ENCODE results near the gene ZEB2.

The ZEB2 gene

DNA sequence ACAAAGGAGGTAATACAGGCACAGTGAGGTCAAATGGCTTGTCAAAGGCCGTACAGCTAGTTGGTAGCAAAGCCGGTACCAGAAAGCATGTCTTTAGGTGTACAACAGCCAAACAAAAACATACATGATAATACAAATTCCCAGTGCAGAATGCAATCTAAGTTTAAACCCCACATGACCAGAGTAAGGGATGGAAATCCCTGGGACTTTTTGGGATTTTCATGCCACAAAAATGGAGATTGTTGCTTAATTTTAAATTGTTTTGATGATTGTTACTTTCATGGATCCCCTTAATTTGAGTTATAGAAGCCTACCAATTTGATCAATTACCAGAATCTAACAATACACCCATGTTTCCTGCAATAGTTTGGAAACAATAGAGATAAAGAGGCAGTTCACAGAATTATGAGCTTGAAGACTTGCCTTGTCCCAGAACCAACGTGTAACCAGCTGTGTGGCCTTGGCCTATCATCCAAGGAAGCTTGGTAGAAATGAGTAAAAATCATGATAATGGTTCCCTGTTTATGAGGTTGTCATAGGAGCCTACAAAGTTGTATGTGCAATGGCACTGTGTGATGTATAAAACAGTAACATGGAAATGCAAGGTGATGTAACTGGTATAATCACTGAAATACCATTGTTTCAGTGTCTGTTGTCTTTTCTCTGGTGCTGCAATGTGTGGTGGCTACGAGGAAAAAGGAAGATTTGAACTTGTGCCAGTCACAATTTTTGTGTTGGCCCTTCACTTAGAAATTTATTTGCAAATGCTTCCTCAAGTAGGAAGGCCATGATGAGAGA lies 85.3 kb downstream of the ZEB2 start:
- H3K4me3 ChIP-seq (ENCODE audit: low read depth, low read length) = no peak overlapping the region
- no peaks in the 10 kb centered on the region for H3K79me1 ChIP-seq (ENCODE audit: low read length)
- H4K91ac ChIP-seq (ENCODE audit: low read depth, low read length) = no peak overlapping the region
- no peak overlapping the region for H4K12ac ChIP-seq (ENCODE audit: low read depth, low read length)
- H3K9ac ChIP-seq (ENCODE audit: low read length) = no peak overlapping the region
- no peak overlapping the region for H2AK5ac ChIP-seq (ENCODE audit: low read length)
- no peaks in the 10 kb centered on the region for H3K36me3 ChIP-seq (ENCODE audit: control insufficient read depth in 1 of 2, insufficient read depth in 2 of 2, low read length in 2 of 2)
- no peak overlapping the region for H2BK120ac ChIP-seq (ENCODE audit: insufficient read depth, low read length, poor library complexity)
- no CpG with 5 or more reads among the region's 4 CpGs for WGBS (ENCODE audit: extremely low coverage, insufficient coverage, insufficient read length)
- no peak overlapping the region for H2BK12ac ChIP-seq (ENCODE audit: low read length)
- no peak overlapping the region for H3K4ac ChIP-seq (ENCODE audit: low read depth, low read length)
- H3K18ac ChIP-seq (ENCODE audit: low read length) = no peak overlapping the region
- no peaks in the 10 kb centered on the region for H3K9me3 ChIP-seq (ENCODE audit: insufficient read depth, low read depth, low read length)
- H3K27ac ChIP-seq (ENCODE audit: low read depth, low read length) = no peak overlapping the region
- no peak overlapping the region for H3K23ac ChIP-seq (ENCODE audit: low read length)
- H3K4me1 ChIP-seq (ENCODE audit: control insufficient read depth in 1 of 2, insufficient read depth in 2 of 2, low read length in 2 of 2) = no peaks in the 10 kb centered on the region
- no peak overlapping the region for H3K4me2 ChIP-seq (ENCODE audit: low read length)
- no peaks in the 10 kb centered on the region for H3K79me2 ChIP-seq (ENCODE audit: control insufficient read depth, insufficient read depth, low read length, poor library complexity)
- no peak overlapping the region for H2BK5ac ChIP-seq (ENCODE audit: low read depth, low read length, poor library complexity)
- H3K27me3 ChIP-seq (ENCODE audit: insufficient read depth, low read length) = no peaks in the 10 kb centered on the region
- no peak overlapping the region for H4K8ac ChIP-seq (ENCODE audit: low read depth, low read length)
- no peak overlapping the region for H2AFZ ChIP-seq (ENCODE audit: insufficient read depth, low read length, poor library complexity)
- no peak overlapping the region for H3K14ac ChIP-seq (ENCODE audit: low read length)
- no peak for DNase-seq

DNA sequence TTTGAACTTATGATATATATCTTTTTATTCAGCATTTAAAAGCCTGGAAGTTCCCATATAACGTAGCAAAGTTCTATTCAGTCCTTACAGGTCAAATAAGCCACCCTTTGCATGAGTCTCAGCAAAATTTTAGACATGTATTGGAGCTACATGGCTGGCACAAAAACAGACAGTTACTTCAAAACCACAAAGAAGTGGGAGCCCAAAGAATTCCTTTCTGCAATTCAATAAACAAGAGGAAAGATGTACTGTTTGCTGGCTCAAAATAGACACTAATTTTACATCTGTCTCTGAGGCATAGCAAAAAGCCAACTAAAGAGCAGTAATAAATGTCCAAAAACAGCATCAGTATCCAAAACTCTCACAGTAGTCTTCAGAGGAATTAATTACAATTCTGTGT lies 87.0 kb downstream of the ZEB2 start:
- Histone ChIP-seq H3K4ac (ENCODE audit: low read depth, low read length) (no peak overlapping the region), H3K36me3 (ENCODE audit: control insufficient read depth in 1 of 2, insufficient read depth in 2 of 2, low read length in 2 of 2) (no peaks in the 10 kb centered on the region), H3K23ac (ENCODE audit: low read length) (no peak overlapping the region), H3K27ac (ENCODE audit: low read depth, low read length) (no peak overlapping the region), H4K12ac (ENCODE audit: low read depth, low read length) (no peak overlapping the region), H2BK12ac (ENCODE audit: low read length) (no peak overlapping the region), H2AFZ (ENCODE audit: insufficient read depth, low read length, poor library complexity) (no peak overlapping the region), H3K14ac (ENCODE audit: low read length) (no peak overlapping the region), H3K27me3 (ENCODE audit: insufficient read depth, low read length) (no peaks in the 10 kb centered on the region), H3K4me2 (ENCODE audit: low read length) (no peak overlapping the region), H2BK120ac (ENCODE audit: insufficient read depth, low read length, poor library complexity) (no peak overlapping the region), H2AK5ac (ENCODE audit: low read length) (no peak overlapping the region), H4K91ac (ENCODE audit: low read depth, low read length) (no peak overlapping the region), H3K9ac (ENCODE audit: low read length) (no peak overlapping the region), H3K79me1 (ENCODE audit: low read length) (no peaks in the 10 kb centered on the region), H3K18ac (ENCODE audit: low read length) (no peak overlapping the region), H3K4me3 (ENCODE audit: low read depth, low read length) (no peak overlapping the region), H3K9me3 (ENCODE audit: insufficient read depth, low read depth, low read length) (no peaks in the 10 kb centered on the region), H3K4me1 (ENCODE audit: control insufficient read depth in 1 of 2, insufficient read depth in 2 of 2, low read length in 2 of 2) (no peaks in the 10 kb centered on the region), H4K8ac (ENCODE audit: low read depth, low read length) (no peak overlapping the region), H3K79me2 (ENCODE audit: control insufficient read depth, insufficient read depth, low read length, poor library complexity) (no peaks in the 10 kb centered on the region), H2BK5ac (ENCODE audit: low read depth, low read length, poor library complexity) (no peak overlapping the region)
- WGBS (ENCODE audit: extremely low coverage, insufficient coverage, insufficient read length) = no CpG with 5 or more reads among the region's 1 CpG
- no peak for DNase-seq

DNA sequence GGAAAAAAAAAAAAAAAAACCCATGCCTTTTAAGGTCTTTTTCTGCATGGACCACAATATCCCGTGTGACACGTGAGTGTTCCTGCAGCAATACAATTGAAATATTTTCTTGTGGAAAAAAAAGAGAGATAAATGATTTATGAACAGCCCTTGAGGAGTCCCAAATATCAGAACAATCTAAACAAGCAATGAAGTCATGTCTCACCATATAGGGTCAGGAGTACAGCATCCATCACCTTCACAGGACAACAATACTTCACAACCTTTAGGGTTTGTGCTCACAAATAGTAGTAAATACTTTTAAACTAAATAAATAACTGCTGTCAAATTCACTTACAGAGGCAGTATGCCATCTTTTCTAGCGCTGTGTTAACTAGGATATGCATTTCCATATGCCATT lies 87.9 kb downstream of the ZEB2 start:
- Histone ChIP-seq H2BK5ac (ENCODE audit: low read depth, low read length, poor library complexity) (no peak overlapping the region), H3K4me1 (ENCODE audit: control insufficient read depth in 1 of 2, insufficient read depth in 2 of 2, low read length in 2 of 2) (no peaks in the 10 kb centered on the region), H3K23ac (ENCODE audit: low read length) (no peak overlapping the region), H4K12ac (ENCODE audit: low read depth, low read length) (no peak overlapping the region), H3K9ac (ENCODE audit: low read length) (no peak overlapping the region), H2BK12ac (ENCODE audit: low read length) (no peak overlapping the region), H3K4me3 (ENCODE audit: low read depth, low read length) (no peak overlapping the region), H3K27ac (ENCODE audit: low read depth, low read length) (no peak overlapping the region), H2AK5ac (ENCODE audit: low read length) (no peak overlapping the region), H3K18ac (ENCODE audit: low read length) (no peak overlapping the region), H3K4ac (ENCODE audit: low read depth, low read length) (no peak overlapping the region), H3K14ac (ENCODE audit: low read length) (no peak overlapping the region), H3K79me1 (ENCODE audit: low read length) (no peaks in the 10 kb centered on the region), H3K4me2 (ENCODE audit: low read length) (no peak overlapping the region), H2BK120ac (ENCODE audit: insufficient read depth, low read length, poor library complexity) (no peak overlapping the region), H3K79me2 (ENCODE audit: control insufficient read depth, insufficient read depth, low read length, poor library complexity) (no peaks in the 10 kb centered on the region), H4K8ac (ENCODE audit: low read depth, low read length) (no peak overlapping the region), H3K27me3 (ENCODE audit: insufficient read depth, low read length) (no peaks in the 10 kb centered on the region), H3K36me3 (ENCODE audit: control insufficient read depth in 1 of 2, insufficient read depth in 2 of 2, low read length in 2 of 2) (no peaks in the 10 kb centered on the region), H3K9me3 (ENCODE audit: insufficient read depth, low read depth, low read length) (no peaks in the 10 kb centered on the region), H2AFZ (ENCODE audit: insufficient read depth, low read length, poor library complexity) (no peak overlapping the region), H4K91ac (ENCODE audit: low read depth, low read length) (no peak overlapping the region)
- DNase-seq = no peak
- WGBS (ENCODE audit: extremely low coverage, insufficient coverage, insufficient read length) = no CpG with 5 or more reads among the region's 3 CpGs

DNA sequence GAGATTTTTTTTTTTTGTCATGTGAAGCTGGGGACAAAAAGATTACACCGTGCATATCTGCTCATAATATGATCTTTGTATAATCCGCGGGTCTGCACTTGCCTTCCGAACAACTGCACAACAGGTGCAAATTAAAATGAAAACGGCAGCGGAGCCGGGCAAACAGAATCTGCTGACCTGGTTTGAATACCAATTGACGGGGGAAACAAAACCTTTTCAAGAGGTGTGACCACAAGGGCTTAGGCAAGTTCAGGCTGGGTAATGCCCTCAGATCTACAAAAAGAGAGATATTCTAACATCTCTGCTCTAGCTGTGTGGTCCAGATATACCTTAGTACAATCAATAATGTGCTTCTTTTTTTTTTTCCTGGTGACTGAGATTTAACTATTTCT lies 88.5 kb downstream of the ZEB2 start:
- WGBS (ENCODE audit: extremely low coverage, insufficient coverage, insufficient read length) = no CpG with 5 or more reads among the region's 8 CpGs
- no peak overlapping the region for H4K91ac ChIP-seq (ENCODE audit: low read depth, low read length)

More for the DNA sequence above, 88.5 kb downstream of the ZEB2 start:
- no peak overlapping the region for H2AFZ ChIP-seq (ENCODE audit: insufficient read depth, low read length, poor library complexity)
- no peak overlapping the region for H4K8ac ChIP-seq (ENCODE audit: low read depth, low read length)
- no peak overlapping the region for H3K4me2 ChIP-seq (ENCODE audit: low read length)
- H3K23ac ChIP-seq (ENCODE audit: low read length) = no peak overlapping the region
- no peak for DNase-seq
- H3K4me1 ChIP-seq (ENCODE audit: control insufficient read depth in 1 of 2, insufficient read depth in 2 of 2, low read length in 2 of 2) = no peaks in the 10 kb centered on the region
- peak overlapping the region; percentile 13 for H2BK12ac ChIP-seq (ENCODE audit: low read length)
- H2BK5ac ChIP-seq (ENCODE audit: low read depth, low read length, poor library complexity) = no peak overlapping the region
- H3K4ac ChIP-seq (ENCODE audit: low read depth, low read length) = no peak overlapping the region
- H3K79me2 ChIP-seq (ENCODE audit: control insufficient read depth, insufficient read depth, low read length, poor library complexity) = no peaks in the 10 kb centered on the region
- no peak overlapping the region for H3K18ac ChIP-seq (ENCODE audit: low read length)
- no peak overlapping the region for H3K4me3 ChIP-seq (ENCODE audit: low read depth, low read length)
- no peak overlapping the region for H3K27ac ChIP-seq (ENCODE audit: low read depth, low read length)
- H3K9me3 ChIP-seq (ENCODE audit: insufficient read depth, low read depth, low read length) = no peaks in the 10 kb centered on the region
- no peak overlapping the region for H3K14ac ChIP-seq (ENCODE audit: low read length)
- no peak overlapping the region for H2AK5ac ChIP-seq (ENCODE audit: low read length)
- no peak overlapping the region for H4K12ac ChIP-seq (ENCODE audit: low read depth, low read length)
- no peaks in the 10 kb centered on the region for H3K79me1 ChIP-seq (ENCODE audit: low read length)
- H3K27me3 ChIP-seq (ENCODE audit: insufficient read depth, low read length) = no peaks in the 10 kb centered on the region
- no peaks in the 10 kb centered on the region for H3K36me3 ChIP-seq (ENCODE audit: control insufficient read depth in 1 of 2, insufficient read depth in 2 of 2, low read length in 2 of 2)
- H3K9ac ChIP-seq (ENCODE audit: low read length) = no peak overlapping the region
- no peak overlapping the region for H2BK120ac ChIP-seq (ENCODE audit: insufficient read depth, low read length, poor library complexity)
